K562 (cell line): Measurements from ENCODE around the gene RAB40B. TPM values are rescaled to one million over a fixed set of nuclear protein-coding genes. Genes with fewer than 3 reads are reported as not detected.

Experiments used
- CCNT2 ChIP-seq: IDR thresholded peaks from 2 replicates; pipeline ENCODE4 v1.6.1; 2011; ENCODE audit warnings: borderline replicate concordance, low read depth, mild to moderate bottlenecking, moderate library complexity, mixed read lengths, low read length; ENCODE audit not compliant: insufficient read length; ENCODE audit errors: extremely low read depth
- DEAF1 ChIP-seq: fragments of 450-650 bp; formaldehyde crosslinking; IDR thresholded peaks from 2 replicates; pipeline ENCODE4 v1.4.0; 2020; ENCODE audit warnings: mild to moderate bottlenecking, moderate library complexity
- DMBX1 ChIP-seq: fragments of 250-450 bp; sonication (Bioruptor Pico); IDR thresholded peaks from 2 replicates; pipeline ENCODE4 v1.8.0; 2022; ENCODE audit warnings: inconsistent platforms, mild to moderate bottlenecking, moderate library complexity, borderline replicate concordance
- E2F1 ChIP-seq: sonication (generic); formaldehyde crosslinking; IDR thresholded peaks from 2 replicates; pipeline ENCODE4 v1.8.1; 2023; ENCODE audit warnings: mild to moderate bottlenecking, missing genetic modification reagents, moderate library complexity
- ELK3 ChIP-seq: fragments of 450-650 bp; formaldehyde crosslinking; IDR thresholded peaks from 2 replicates; pipeline ENCODE4 v1.4.0; 2020; ENCODE audit warnings: mild to moderate bottlenecking
- HCFC1 ChIP-seq: IDR thresholded peaks from 2 replicates; pipeline ENCODE4 v1.6.1; 2012; ENCODE audit warnings: low read depth, low read length, improper control_type of control experiment
- KDM5B ChIP-seq: fragments of 200-600 bp; sonication (generic); IDR thresholded peaks from 2 replicates; pipeline ENCODE4 v1.6.1; 2012; ENCODE audit warnings: low read depth, mild to moderate bottlenecking, moderate library complexity, low read length, control low read depth, inconsistent platforms; ENCODE audit not compliant: insufficient replicate concordance
- L3MBTL2 ChIP-seq: fragments of 450-650 bp; IDR thresholded peaks from 2 replicates; pipeline ENCODE4 v1.6.1; 2016; ENCODE audit warnings: mild to moderate bottlenecking, moderate library complexity
- LEF1 ChIP-seq: fragments of 450-650 bp; IDR thresholded peaks from 2 replicates; pipeline ENCODE4 v1.6.1; 2016; ENCODE audit warnings: mild to moderate bottlenecking
- MTA3 ChIP-seq: fragments of 450-650 bp; formaldehyde crosslinking; IDR thresholded peaks from 2 replicates; pipeline ENCODE4 v1.6.1; 2017; ENCODE audit warnings: mild to moderate bottlenecking, borderline replicate concordance
- NR2C2 ChIP-seq, 2 experiments: fragments of 200-800 bp in 1 of 2; sonication (Bioruptor generic) in 1 of 2; sonication (generic) in 1 of 2; formaldehyde crosslinking in 1 of 2; IDR thresholded peaks; 2 replicates each; pipeline versions ENCODE4 v1.6.1 to v1.8.0; 2016 to 2022; ENCODE audit warnings: mild to moderate bottlenecking in 1 of 2, missing compliant biosample characterization in 1 of 2, missing genetic modification characterization in 1 of 2, missing genetic modification reagents in 1 of 2
- NR3C1 ChIP-seq: sonication (generic); formaldehyde crosslinking; IDR thresholded peaks from 2 replicates; pipeline ENCODE4 v1.8.1; 2022; ENCODE audit warnings: missing genetic modification reagents
- RBM15 ChIP-seq: fragments of 200-400 bp; formaldehyde crosslinking; IDR thresholded peaks from 2 replicates; pipeline ENCODE4 v1.6.1; 2018; ENCODE audit warnings: mild to moderate bottlenecking, low read length, moderate library complexity; ENCODE audit not compliant: insufficient read depth
- SAP30 ChIP-seq: fragments of 200-600 bp; sonication (generic); IDR thresholded peaks from 2 replicates; pipeline ENCODE4 v1.6.1; 2012; ENCODE audit warnings: borderline replicate concordance, low read depth, mild to moderate bottlenecking, moderate library complexity, low read length, control low read depth, inconsistent platforms; ENCODE audit not compliant: insufficient read depth, poor library complexity, severe bottlenecking
- STAT5B ChIP-seq: fragments of 250-450 bp; sonication (Bioruptor Pico); IDR thresholded peaks from 2 replicates; pipeline ENCODE4 v1.8.0; 2021; ENCODE audit warnings: mild to moderate bottlenecking, inconsistent platforms
- XRCC3 ChIP-seq: fragments of 450-650 bp; IDR thresholded peaks from 2 replicates; pipeline ENCODE4 v1.6.1; 2017; ENCODE audit warnings: mild to moderate bottlenecking, moderate library complexity
- ZBTB8A ChIP-seq: fragments of 450-650 bp; IDR thresholded peaks from 2 replicates; pipeline ENCODE4 v1.6.1; 2018; ENCODE audit warnings: mild to moderate bottlenecking, moderate library complexity; ENCODE audit not compliant: partially characterized antibody
- ZEB2 ChIP-seq: fragments of 450-650 bp; IDR thresholded peaks from 2 replicates; pipeline ENCODE4 v1.6.1; 2016
- ZNF311 ChIP-seq: fragments of 250-450 bp; sonication (Bioruptor Pico); IDR thresholded peaks from 2 replicates; pipeline ENCODE4 v1.4.0; 2020; ENCODE audit warnings: mild to moderate bottlenecking, moderate library complexity
- ZNF431 ChIP-seq: sonication (generic); formaldehyde crosslinking; IDR thresholded peaks from 2 replicates; pipeline ENCODE4 v1.8.0; 2022; ENCODE audit warnings: mild to moderate bottlenecking, missing genetic modification reagents
- ZNF830 ChIP-seq: fragments of 250-450 bp; sonication (Bioruptor Pico); IDR thresholded peaks from 2 replicates; pipeline ENCODE4 v1.5.0; 2021; ENCODE audit warnings: mild to moderate bottlenecking
- polyA plus RNA-seq, 8 experiments: library from polyadenylated mRNA; depleted of rRNA in 4 of 8; stranded (reverse) in 5 of 8; unstranded in 3 of 8; fragments of >200 nt; fragmentation: Nextera tagmentation in 2 of 8; fragmentation: Illumina TruSeq in 1 of 8; extraction: Ambion mirVana in 2 of 8; extraction: Trizol in 1 of 8; gene quantifications; 2 replicates each; pipeline versions ENCODE4 v1.2.1 to v1.2.3, GENCODE V29; 2011 to 2014; ENCODE audit warnings: inconsistent platforms in 1 of 8, missing spikeins in 1 of 8
- total RNA-seq, 7 experiments: library from RNA; depleted of rRNA in 6 of 7; stranded (reverse); fragments of >200 nt in 6 of 7; fragmentation: Illumina TruSeq in 2 of 7; extraction: Trizol in 2 of 7; gene quantifications; 2 replicates each; pipeline versions ENCODE4 v1.2.1 to v1.2.3, GENCODE V29; 2011 to 2021; ENCODE audit warnings: low replicate concordance in 1 of 7

RAB40B gene
- total and polyA plus RNA-seq, 9 of the 15 experiments (the other 6 are each of a cell fraction or from before 2014, with no cell fraction given), result 0.13 to 4.6 (median 1.4) TPM

- TF ChIP-seq DEAF1 (CRISPR knock-in tag) (no peak), E2F1 (CRISPR knock-in tag) (peak; percentile 66; the same call in 1 of the 2 replicates), ZBTB8A (no peak), L3MBTL2 (peak; percentile 94), NR2C2 (CRISPR knock-in tag; IDR thresholded peaks at IDR 0.05) (peak; percentile 73), NR2C2 (tag; IDR thresholded peaks at IDR 0.05) (peak; percentile 46; the same call in 1 of the 2 replicates), ZNF311 (CRISPR knock-in tag) (no peak), ZNF431 (CRISPR knock-in tag) (no peak; the same call in 1 of the 2 replicates), LEF1 (no peak), CCNT2 (peak; percentile 31), XRCC3 (no peak), ZNF830 (CRISPR knock-in tag) (no peak), HCFC1 (peak; percentile 33; the same call in 1 of the 2 replicates), STAT5B (CRISPR knock-in tag) (no peak), NR3C1 (peak; percentile 47; the same call in 1 of the 2 replicates), RBM15 (no peak), MTA3 (0 out of 2 replicates have a peak, but pooled peaks have one; percentile 78), DMBX1 (CRISPR knock-in tag) (peak; percentile 44; the same call in 1 of the 2 replicates), SAP30 (peak; percentile 37), ZEB2 (peak; percentile 55; the same call in 1 of the 2 replicates), ELK3 (CRISPR knock-in tag) (no peak), KDM5B (peak; percentile 59)
Observed at GRCh38 chr17:82734987-82735866, 36.7 kb upstream of the RAB40B start, which contains the start of gene FN3K (continued).
